T-cell (primary cell): ENCODE results near the gene MRPS12. TPM values are rescaled to one million over a fixed set of nuclear protein-coding genes. Genes with fewer than 3 reads are reported as not detected.
"Not testable (repeated sequence)": the region's sequence is repeated elsewhere in the genome, so short reads cannot be mapped to it uniquely, and the experiment has no call there.

Experiments
- ATAC-seq, 4 experiments: fragments of 200-7000 bp in 3 of 4; fragments of 150-1000 bp in 1 of 4; cut with Tn5 transposase; replicated peaks in 1 of 4; 1 replicate in 3 of 4; 2 replicates in 1 of 4; pipeline ENCODE4 v1.10.0; 2021; ENCODE audit warnings: moderate library complexity in 3 of 4, mild to moderate bottlenecking in 2 of 4, moderate number of reproducible peaks in 1 of 4
- CTCF ChIA-PET, 2 donors: fragments of 300-600 bp; sonication (Branson Sonifier 250); formaldehyde crosslinking; loops; one replicate each; lab custom pipeline; 2022; ENCODE audit warnings: antibody characterized with exemption in 2 of 2; lab: Charles Lee
- POLR2A ChIA-PET, 2 donors: fragments of 300-600 bp; sonication (Branson Sonifier 250); formaldehyde crosslinking; loops; one replicate each; lab custom pipeline; 2022; ENCODE audit warnings: antibody characterized with exemption in 2 of 2; lab: Charles Lee
- DNase-seq, 35 experiments: peaks; one replicate each; pipeline versions ENCODE4 v3.0.0 to v3.0.0-alpha.2; 2013 to 2023
- H3K27ac ChIP-seq: one replicate; pipeline ENCODE4 v1.5.1; 2013; ENCODE audit warnings: low read length
- H3K27me3 ChIP-seq, 2 experiments: replicated peaks in 1 of 2; 1 replicate in 1 of 2; 2 replicates in 1 of 2; pipeline versions ENCODE4 v1.6.1 to v1.7.0; 2013; ENCODE audit warnings: low read length in 1 of 2, mixed read lengths in 1 of 2; ENCODE audit not compliant: control insufficient read depth in 2 of 2, insufficient read depth in 2 of 2; ENCODE audit errors: extremely low read depth in 1 of 2
- H3K36me3 ChIP-seq, 2 donors: 1 replicate in 1 of 2; 2 replicates in 1 of 2; pipeline versions ENCODE4 v1.6.1 to v1.7.0; 2013; ENCODE audit warnings: low read length in 1 of 2; ENCODE audit not compliant: control insufficient read depth in 2 of 2, insufficient read depth in 1 of 2; ENCODE audit errors: extremely low read depth in 1 of 2
- H3K4me1 ChIP-seq, 2 experiments: 1 replicate in 1 of 2; 2 replicates in 1 of 2; pipeline versions ENCODE4 v1.6.1 to v1.7.0; 2013; ENCODE audit warnings: low read length in 2 of 2, mixed read lengths in 1 of 2; ENCODE audit not compliant: insufficient read depth in 2 of 2, control insufficient read depth in 1 of 2; ENCODE audit errors: extremely low read depth in 1 of 2
- H3K4me3 ChIP-seq, 2 donors: 1 replicate in 1 of 2; 2 replicates in 1 of 2; pipeline versions ENCODE4 v1.5.1 to v1.7.0; 2013; ENCODE audit warnings: mild to moderate bottlenecking in 2 of 2, low read length in 1 of 2, moderate library complexity in 1 of 2; ENCODE audit not compliant: control insufficient read depth in 1 of 2; ENCODE audit errors: extremely low read depth in 1 of 2
- H3K9me3 ChIP-seq: 2 replicates; pipeline ENCODE4 v1.7.0; 2013
- H3K27ac Mint-ChIP-seq, 2 donors: one replicate each; pipeline ENCODE4 v1.8.0; 2020 to 2021; ENCODE audit warnings: mild to moderate bottlenecking in 2 of 2, mixed read lengths in 2 of 2
- H3K27me3 Mint-ChIP-seq, 2 donors: one replicate each; pipeline ENCODE4 v1.8.0; 2021 to 2022; ENCODE audit warnings: mixed read lengths in 2 of 2
- H3K36me3 Mint-ChIP-seq: one replicate; pipeline ENCODE4 v1.8.0; 2021; ENCODE audit warnings: mixed read lengths
- H3K4me1 Mint-ChIP-seq, 3 donors: one replicate each; pipeline ENCODE4 v1.8.0; 2020 to 2022; ENCODE audit warnings: mixed read lengths in 3 of 3, mild to moderate bottlenecking in 1 of 3
- H3K4me3 Mint-ChIP-seq, 3 donors: one replicate each; pipeline ENCODE4 v1.8.0; 2020 to 2022; ENCODE audit warnings: mild to moderate bottlenecking in 3 of 3, mixed read lengths in 3 of 3, moderate library complexity in 3 of 3
- H3K9me3 Mint-ChIP-seq, 3 donors: one replicate each; pipeline ENCODE4 v1.8.0; 2020 to 2022; ENCODE audit warnings: mixed read lengths in 3 of 3
- WGBS: methylation state at CpG from one replicate; pipeline ENCODE4 v1.1.5; 2013; ENCODE audit warnings: missing lambda C conversion rate; ENCODE audit not compliant: insufficient coverage; 5-methylcytosine and 5-hydroxymethylcytosine counted together
- total RNA-seq, 35 experiments: library from RNA in 6 of 35; stranded (reverse) in 6 of 35; fragments of 120-200 nt in 1 of 35; gene quantifications; one replicate each; pipeline versions ENCODE4 v1.2.1 to v1.2.4 and lab custom pipeline; 2013 to 2026

The MRPS12 gene
- total RNA-seq, 5 donors from 2014 or later (not counting 1 experiment from before 2014, with no cell fraction given), result 17.3 to 35.1 (median 32.8) TPM

DNA sequence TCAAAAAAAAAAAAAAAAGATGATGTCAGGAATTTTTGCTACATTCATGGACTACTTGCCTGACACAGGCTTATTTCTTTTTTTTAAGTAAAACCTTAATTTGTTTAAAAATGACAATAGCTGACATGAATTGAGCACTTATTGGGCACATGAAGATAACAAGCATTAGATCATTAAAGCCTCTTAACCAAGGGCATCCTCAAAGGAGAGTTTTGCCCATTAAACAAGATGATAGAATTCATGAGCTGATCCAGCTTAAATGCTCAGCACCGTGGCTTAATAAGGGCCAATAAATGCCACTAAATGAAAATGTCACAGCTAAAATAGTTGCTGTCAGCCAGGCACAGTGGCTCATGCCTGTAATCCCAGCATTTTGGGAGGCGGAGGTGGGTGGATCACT, 25.5 kb downstream of the MRPS12 start:
- peaks cover 0 to 7% (median 5%) of the 10 kb centered on the region in 3 donors for H3K4me1 Mint-ChIP-seq
- Histone ChIP-seq H3K27ac (no peak overlapping the region), H3K36me3 (no peaks in the 10 kb centered on the region), H3K4me3 (no peak overlapping the region), H3K27me3 (peaks cover 2 to 45% of the 10 kb centered on the region in 2 experiments), H3K4me1 (no peaks in the 10 kb centered on the region), H3K9me3 (no peaks in the 10 kb centered on the region)
- CTCF ChIA-PET, result interaction anchor here in 1 of 2 donors (0.6 kb wide), 1 partner anchor 50 kb away, joined by 5 read pairs; no protein-coding TSS in a partner anchor
- H3K27ac Mint-ChIP-seq, result no peak overlapping the region
- POLR2A ChIA-PET, result interaction anchor here in 1 of 2 donors (0.5 kb wide), 1 partner anchor 214 kb away, joined by 6 read pairs; no protein-coding TSS in a partner anchor
- 80% methylated on average over 1 of the region's 2 CpGs for WGBS
- no peak overlapping the region for H3K4me3 Mint-ChIP-seq
- H3K9me3 Mint-ChIP-seq, result no peaks in the 10 kb centered on the region
- DNase-seq (no peak), ATAC-seq (no peak)
- H3K36me3 Mint-ChIP-seq, result no peaks in the 10 kb centered on the region
- H3K27me3 Mint-ChIP-seq, result peaks cover 14 to 22% of the 10 kb centered on the region in 2 donors

DNA sequence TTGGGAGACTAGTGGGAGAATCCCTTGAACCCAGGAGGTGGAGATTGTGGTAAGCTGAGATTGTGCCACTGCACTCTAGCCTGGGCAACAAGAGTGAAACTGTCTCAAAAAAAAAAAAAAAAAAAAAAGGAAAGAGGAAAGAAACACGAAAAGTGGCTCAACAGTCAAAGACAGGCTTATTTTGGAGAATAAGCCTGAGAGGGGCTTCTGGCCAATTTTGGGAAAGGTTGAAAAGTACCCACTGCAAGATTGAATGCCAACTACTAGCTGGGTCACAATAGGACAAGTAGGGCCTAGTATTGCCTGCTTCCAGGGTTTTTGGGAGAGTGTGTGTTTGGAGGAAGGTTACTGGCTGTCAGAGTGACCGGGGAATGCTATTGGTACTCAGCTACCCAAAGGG, 27.6 kb downstream of the MRPS12 start:
- POLR2A ChIA-PET, result no interaction called here
- no peaks in the 10 kb centered on the region for H3K9me3 Mint-ChIP-seq
- H3K4me3 Mint-ChIP-seq, result no peak overlapping the region

DNA sequence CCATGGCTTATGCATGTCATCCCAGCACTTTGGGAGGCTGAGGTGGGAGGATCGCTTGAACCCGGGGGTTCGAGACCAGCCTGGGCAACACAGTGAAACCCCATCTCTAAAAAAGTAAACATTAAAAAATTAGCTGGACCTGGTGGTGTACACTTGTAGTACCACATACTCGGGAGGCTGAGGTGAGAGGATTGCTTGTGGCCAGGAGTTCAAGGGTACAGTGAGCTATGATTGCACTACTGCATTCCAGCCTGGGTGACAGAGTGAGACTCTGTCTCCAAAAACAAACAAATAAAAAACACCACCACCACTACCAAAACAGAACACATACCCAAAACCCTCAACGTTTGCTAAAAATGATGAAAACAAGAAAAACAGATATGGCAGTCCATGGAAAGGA, 28.9 kb downstream of the MRPS12 start:
- no CpG with 5 or more reads among the region's 5 CpGs for WGBS
- ChIA-PET CTCF (interaction anchor here (0.6 to 0.7 kb wide), 4 partner anchors 9 to 391 kb away, joined by 3 to 4 read pairs (median 3); no protein-coding TSS in a partner anchor), POLR2A (no interaction called here)
- H3K9me3 ChIP-seq, result no peaks in the 10 kb centered on the region
- H3K4me1 ChIP-seq, result peaks cover 0 to 7% of the 10 kb centered on the region in 2 experiments
- H3K27me3 ChIP-seq, result peaks cover 0 to 32% of the 10 kb centered on the region in 2 experiments
- H3K4me3 Mint-ChIP-seq, result no peak overlapping the region
- H3K27ac Mint-ChIP-seq, result no peak overlapping the region
- H3K4me1 Mint-ChIP-seq, result peaks cover 4 to 8% (median 6%) of the 10 kb centered on the region in 3 donors
- H3K9me3 Mint-ChIP-seq, result no peaks in the 10 kb centered on the region
- no peaks in the 10 kb centered on the region for H3K36me3 ChIP-seq
- H3K4me3 ChIP-seq, result no peak overlapping the region
- no peak for ATAC-seq
- no peaks in the 10 kb centered on the region for H3K36me3 Mint-ChIP-seq
- DNase-seq, result no peak
- no peak overlapping the region for H3K27ac ChIP-seq
- peaks cover 0 to 10% of the 10 kb centered on the region in 2 donors for H3K27me3 Mint-ChIP-seq

More for the DNA sequence above, 27.6 kb downstream of the MRPS12 start:
- Histone ChIP-seq H3K4me3 (no peak overlapping the region), H3K27me3 (peaks cover 0 to 35% of the 10 kb centered on the region in 2 experiments), H3K27ac (no peak overlapping the region), H3K9me3 (no peaks in the 10 kb centered on the region), H3K36me3 (no peaks in the 10 kb centered on the region), H3K4me1 (peaks cover 0 to 7% of the 10 kb centered on the region in 2 experiments)
- no peak overlapping the region for H3K27ac Mint-ChIP-seq
- H3K27me3 Mint-ChIP-seq, result peaks cover 7 to 17% of the 10 kb centered on the region in 2 donors
- H3K4me1 Mint-ChIP-seq, result peaks cover 4 to 8% (median 6%) of the 10 kb centered on the region in 3 donors
- no peak for ATAC-seq
- no peak for DNase-seq
- 33% methylated on average over 1 of the region's 2 CpGs for WGBS
- CTCF ChIA-PET, result interaction anchor here in 1 of 2 donors (0.6 kb wide), 1 partner anchor 1606 kb away, joined by 3 read pairs; no protein-coding TSS in a partner anchor
- no peaks in the 10 kb centered on the region for H3K36me3 Mint-ChIP-seq

DNA sequence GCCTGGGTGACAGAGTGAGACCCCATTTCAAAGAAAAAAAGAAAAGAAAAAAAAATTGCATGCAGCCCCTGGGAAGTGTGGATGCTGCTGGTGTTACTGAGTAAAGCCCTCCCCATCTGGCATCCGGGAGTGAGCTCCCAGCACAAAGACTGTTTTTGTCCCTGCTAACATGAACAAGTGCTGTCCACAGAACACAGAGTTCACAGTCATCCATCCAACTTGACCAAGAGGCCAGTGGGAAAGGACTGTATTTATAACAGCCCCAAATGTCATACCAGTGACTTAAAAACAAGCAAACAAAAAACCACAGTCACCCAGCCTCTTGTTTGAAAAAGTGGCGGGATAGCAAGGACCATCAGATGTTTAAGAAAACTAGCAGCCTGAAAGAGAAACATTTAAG, 34.0 kb downstream of the MRPS12 start:
- no peak overlapping the region for H3K4me3 Mint-ChIP-seq
- ChIA-PET POLR2A (no interaction called here), CTCF (no interaction called here)
- WGBS, result 86% methylated on average over 1 of the region's 2 CpGs
- ATAC-seq (no peak), DNase-seq (no peak)
- Histone ChIP-seq H3K4me3 (no peak overlapping the region), H3K4me1 (peaks cover 0 to 7% of the 10 kb centered on the region in 2 experiments), H3K27ac (no peak overlapping the region), H3K9me3 (no peaks in the 10 kb centered on the region), H3K36me3 (no peaks in the 10 kb centered on the region), H3K27me3 (peaks cover 0 to 17% of the 10 kb centered on the region in 2 experiments)
- no peaks in the 10 kb centered on the region for H3K9me3 Mint-ChIP-seq
- H3K4me1 Mint-ChIP-seq, result peaks cover 4 to 8% (median 6%) of the 10 kb centered on the region in 3 donors
- peaks cover 8 to 13% of the 10 kb centered on the region in 2 donors for H3K27me3 Mint-ChIP-seq
- H3K27ac Mint-ChIP-seq, result no peak overlapping the region
- H3K36me3 Mint-ChIP-seq, result peaks cover 3% of the 10 kb centered on the region

DNA sequence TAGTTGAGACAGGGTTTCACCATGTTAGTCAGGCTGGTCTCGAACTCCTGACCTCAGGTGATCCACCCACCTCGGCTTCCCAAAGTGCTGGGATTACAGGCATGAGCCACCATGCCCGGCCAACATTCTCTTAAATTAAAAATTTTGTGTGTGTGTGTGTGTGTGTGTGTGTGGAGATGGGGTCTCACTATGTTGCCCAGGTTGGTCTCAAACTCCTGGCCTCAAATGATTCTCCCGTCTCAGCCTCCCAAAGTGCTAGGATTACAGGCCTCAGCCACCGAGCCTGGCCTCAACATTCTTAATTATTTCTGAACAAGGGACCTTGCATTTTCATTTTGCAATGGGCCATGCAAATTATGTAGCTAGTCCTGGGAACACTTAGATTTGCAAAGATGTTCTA, 35.4 kb downstream of the MRPS12 start:
- POLR2A ChIA-PET, H3K4me1 ChIP-seq, H3K27ac ChIP-seq, H3K9me3 Mint-ChIP-seq, H3K36me3 ChIP-seq, H3K9me3 ChIP-seq, H3K4me1 Mint-ChIP-seq, H3K27ac Mint-ChIP-seq, ATAC-seq, DNase-seq, H3K4me3 ChIP-seq, H3K36me3 Mint-ChIP-seq, H3K4me3 Mint-ChIP-seq: not testable (repeated sequence)
- H3K27me3 Mint-ChIP-seq, result peaks cover 8 to 13% of the 10 kb centered on the region in 2 donors
- 93% methylated on average over 3 of the region's 5 CpGs for WGBS
- H3K27me3 ChIP-seq, result peaks cover 0 to 17% of the 10 kb centered on the region in 2 experiments
- CTCF ChIA-PET, result interaction anchor here in 1 of 2 donors (0.6 kb wide), 1 partner anchor 306 kb away, joined by 4 read pairs; no protein-coding TSS in a partner anchor

DNA sequence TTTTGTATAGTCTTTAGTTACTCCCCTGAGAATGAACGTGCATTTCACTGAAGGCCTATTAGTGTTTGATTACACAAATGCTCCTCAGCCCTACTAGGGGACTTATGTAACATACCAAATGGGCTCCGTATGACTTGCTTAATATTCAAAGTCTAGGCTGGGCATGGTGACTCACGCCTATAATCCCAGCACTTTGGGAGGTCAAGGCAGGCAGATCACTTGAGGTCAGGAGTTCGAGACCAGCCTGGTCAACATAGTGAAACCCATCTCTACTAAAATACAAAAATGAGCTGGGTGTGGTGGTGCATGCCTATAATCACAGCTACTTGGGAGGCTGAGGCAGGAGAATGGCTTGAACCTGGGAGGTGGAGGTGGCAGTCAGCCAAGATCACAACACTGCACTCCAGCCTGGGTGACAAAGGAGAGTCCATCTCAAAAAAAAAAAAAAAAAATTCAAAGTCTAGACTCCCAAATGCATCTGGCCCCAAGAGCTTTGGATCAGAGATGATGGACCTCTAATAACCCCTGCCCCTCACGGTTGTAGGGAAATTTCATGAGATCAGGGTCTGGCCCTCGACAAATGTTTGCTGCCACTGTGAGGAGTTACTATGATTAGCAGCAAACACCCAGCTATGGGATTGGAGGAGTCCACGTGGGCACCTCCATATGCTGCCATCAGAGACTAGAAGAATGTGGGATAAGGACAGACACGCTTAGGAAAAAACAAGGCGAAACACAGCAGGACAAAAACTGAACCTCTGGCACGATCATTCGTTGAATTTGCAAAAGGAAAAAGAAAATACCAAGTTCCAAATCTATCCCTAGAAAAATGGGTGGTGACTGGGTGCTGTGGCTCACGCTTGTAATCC, 40.2 kb downstream of the MRPS12 start:
- ATAC-seq (no peak), DNase-seq (no peak)
- Mint-ChIP-seq H3K27ac (no peak overlapping the region), H3K36me3 (no peaks in the 10 kb centered on the region), H3K4me3 (no peak overlapping the region), H3K4me1 (peaks cover 1 to 9% (median 4%) of the 10 kb centered on the region in 3 donors), H3K9me3 (no peaks in the 10 kb centered on the region), H3K27me3 (peaks cover 15 to 16% of the 10 kb centered on the region in 2 donors)
- H3K4me1 ChIP-seq, result peaks cover 0 to 6% of the 10 kb centered on the region in 2 experiments
- 87% methylated on average over 4 of the region's 12 CpGs for WGBS
- no peak overlapping the region for H3K27ac ChIP-seq
- no peak overlapping the region for H3K4me3 ChIP-seq
- CTCF ChIA-PET, result interaction anchor here in 1 of 2 donors (0.5 kb wide), 1 partner anchor 17 kb away, joined by 4 read pairs; no protein-coding TSS in a partner anchor
- no peaks in the 10 kb centered on the region for H3K9me3 ChIP-seq
- POLR2A ChIA-PET, result interaction anchor here in 1 of 2 donors (0.7 kb wide), 1 partner anchor 379 kb away, joined by 8 read pairs; no protein-coding TSS in a partner anchor
- H3K27me3 ChIP-seq, result peaks cover 0 to 15% of the 10 kb centered on the region in 2 experiments
- H3K36me3 ChIP-seq, result no peaks in the 10 kb centered on the region
